Activated naive CD8-positive, alpha-beta T cell treated with anti-CD3 and anti-CD28 coated beads, Interleukin-2, amount 10 ng/mL, durations not matched to agents 7 days and 5 days (primary cell): ENCODE results near the gene SEMA3F. TPM values are rescaled to one million over a fixed set of nuclear protein-coding genes. Genes with fewer than 3 reads are reported as not detected.

Source experiments
- ATAC-seq: fragments of 150-1000 bp; cut with Tn5 transposase; one replicate; pipeline ENCODE4 v1.10.0; 2021; ENCODE audit warnings: low read depth, moderate library complexity
- POLR2A ChIA-PET: fragments of 350-600 bp; sonication (Branson Sonifier 250); formaldehyde crosslinking; loops from one replicate; lab custom pipeline; 2021; ENCODE audit warnings: antibody characterized with exemption; lab: Charles Lee
- DNase-seq: peaks from one replicate; pipeline ENCODE4 v3.0.0; 2021
- H3K27ac Mint-ChIP-seq: one replicate; pipeline ENCODE4 v1.8.0; 2022; ENCODE audit warnings: mild to moderate bottlenecking, mixed read lengths
- H3K27me3 Mint-ChIP-seq: one replicate; pipeline ENCODE4 v1.8.0; 2022; ENCODE audit warnings: mild to moderate bottlenecking, moderate library complexity, mixed read lengths
- H3K36me3 Mint-ChIP-seq: one replicate; pipeline ENCODE4 v1.8.0; 2021; ENCODE audit warnings: mild to moderate bottlenecking, mixed read lengths
- H3K4me1 Mint-ChIP-seq: one replicate; pipeline ENCODE4 v1.8.0; 2021; ENCODE audit warnings: mixed read lengths
- H3K4me3 Mint-ChIP-seq: one replicate; pipeline ENCODE4 v1.8.0; 2022; ENCODE audit warnings: mild to moderate bottlenecking, moderate library complexity, mixed read lengths
- H3K9me3 Mint-ChIP-seq: one replicate; pipeline ENCODE4 v1.8.0; 2021; ENCODE audit warnings: mixed read lengths
- total RNA-seq, 2 experiments: library from RNA; stranded (reverse); gene quantifications; one replicate each; pipeline ENCODE4 v1.2.3, GENCODE V29; 2021

The SEMA3F gene
- total RNA-seq, 2 experiments from 2014 or later, result 0.09 TPM; not detected in 1

GRCh38 chr3:50173685-50174516, 18.8 kb downstream of the SEMA3F start:
- H3K4me3 Mint-ChIP-seq, result no peak overlapping the region
- POLR2A ChIA-PET, result no interaction called here
- H3K9me3 Mint-ChIP-seq, result no peaks in the 10 kb centered on the region
- H3K27me3 Mint-ChIP-seq, result peaks cover 2% of the 10 kb centered on the region
- DNase-seq, result no peak
- ATAC-seq, result no peak
- H3K36me3 Mint-ChIP-seq, result no peaks in the 10 kb centered on the region
- H3K4me1 Mint-ChIP-seq, result peaks cover 2% of the 10 kb centered on the region
- no peak overlapping the region for H3K27ac Mint-ChIP-seq

- no peaks in the 10 kb centered on the region for H3K36me3 Mint-ChIP-seq
- peaks cover 2% of the 10 kb centered on the region for H3K4me1 Mint-ChIP-seq
- peaks cover 2% of the 10 kb centered on the region for H3K27me3 Mint-ChIP-seq
- no peak overlapping the region for H3K27ac Mint-ChIP-seq
- POLR2A ChIA-PET, result no interaction called here
- H3K4me3 Mint-ChIP-seq, result no peak overlapping the region
- ATAC-seq, result no peak
- no peaks in the 10 kb centered on the region for H3K9me3 Mint-ChIP-seq
- no peak for DNase-seq
These were observed 19.4 kb downstream of the SEMA3F start for GRCh38 chr3:50174517-50174895.

GRCh38 chr3:50174947-50175524, 19.9 kb downstream of the SEMA3F start:
- POLR2A ChIA-PET, result no interaction called here
- Mint-ChIP-seq H3K27me3 (peaks cover 6% of the 10 kb centered on the region), H3K4me1 (peaks cover 5% of the 10 kb centered on the region), H3K4me3 (no peak overlapping the region), H3K27ac (no peak overlapping the region), H3K36me3 (no peaks in the 10 kb centered on the region), H3K9me3 (no peaks in the 10 kb centered on the region)
- DNase-seq, result no peak
- ATAC-seq, result no peak

GRCh38 chr3:50177346-50177745, 22.2 kb downstream of the SEMA3F start:
- Mint-ChIP-seq H3K27ac (no peak overlapping the region), H3K36me3 (no peaks in the 10 kb centered on the region), H3K9me3 (no peaks in the 10 kb centered on the region), H3K27me3 (peaks cover 11% of the 10 kb centered on the region), H3K4me3 (no peak overlapping the region), H3K4me1 (peaks cover 5% of the 10 kb centered on the region)
- DNase-seq (no peak), ATAC-seq (no peak)
- POLR2A ChIA-PET, result no interaction called here

- no peak for DNase-seq
- H3K4me3 Mint-ChIP-seq, result no peak overlapping the region
- no peaks in the 10 kb centered on the region for H3K36me3 Mint-ChIP-seq
- no peaks in the 10 kb centered on the region for H3K9me3 Mint-ChIP-seq
- ATAC-seq, result no peak
- H3K4me1 Mint-ChIP-seq, result peaks cover 3% of the 10 kb centered on the region
- H3K27me3 Mint-ChIP-seq, result peaks cover 11% of the 10 kb centered on the region
- no peak overlapping the region for H3K27ac Mint-ChIP-seq
- POLR2A ChIA-PET, result no interaction called here
These were observed 24.6 kb downstream of the SEMA3F start for GRCh38 chr3:50179710-50180109.

GRCh38 chr3:50181985-50182384, 26.9 kb downstream of the SEMA3F start:
- no peak for ATAC-seq

GRCh38 chr3:50182533-50183099, 27.5 kb downstream of the SEMA3F start:
- Mint-ChIP-seq H3K9me3 (no peaks in the 10 kb centered on the region), H3K27me3 (peaks cover 11% of the 10 kb centered on the region), H3K36me3 (no peaks in the 10 kb centered on the region), H3K4me3 (no peak overlapping the region), H3K4me1 (peaks cover 3% of the 10 kb centered on the region), H3K27ac (no peak overlapping the region)
- POLR2A ChIA-PET, result interaction anchor here (0.6 kb wide), 1 partner anchor 97 kb away, joined by 4 read pairs; no protein-coding TSS in a partner anchor
- ATAC-seq (no peak), DNase-seq (no peak)

More at GRCh38 chr3:50181985-50182384, 26.9 kb downstream of the SEMA3F start:
- Mint-ChIP-seq H3K9me3 (no peaks in the 10 kb centered on the region), H3K27ac (no peak overlapping the region), H3K27me3 (peaks cover 11% of the 10 kb centered on the region), H3K4me3 (no peak overlapping the region), H3K4me1 (peaks cover 3% of the 10 kb centered on the region), H3K36me3 (no peaks in the 10 kb centered on the region)
- POLR2A ChIA-PET, result no interaction called here
- DNase-seq, result no peak

- H3K9me3 Mint-ChIP-seq, result no peaks in the 10 kb centered on the region
- H3K36me3 Mint-ChIP-seq, result no peaks in the 10 kb centered on the region
- peaks cover 3% of the 10 kb centered on the region for H3K4me1 Mint-ChIP-seq
- POLR2A ChIA-PET, result no interaction called here
- H3K4me3 Mint-ChIP-seq, result no peak overlapping the region
- DNase-seq (no peak), ATAC-seq (no peak)
- H3K27me3 Mint-ChIP-seq, result peaks cover 9% of the 10 kb centered on the region
- no peak overlapping the region for H3K27ac Mint-ChIP-seq
These were observed 28.6 kb downstream of the SEMA3F start for GRCh38 chr3:50183755-50184154.

GRCh38 chr3:50184242-50184978, 29.3 kb downstream of the SEMA3F start:
- no peaks in the 10 kb centered on the region for H3K36me3 Mint-ChIP-seq
- POLR2A ChIA-PET, result no interaction called here
- DNase-seq (no peak), ATAC-seq (no peak)
- peaks cover 9% of the 10 kb centered on the region for H3K27me3 Mint-ChIP-seq
- no peak overlapping the region for H3K4me3 Mint-ChIP-seq
- H3K4me1 Mint-ChIP-seq, result peaks cover 3% of the 10 kb centered on the region
- H3K27ac Mint-ChIP-seq, result no peak overlapping the region
- H3K9me3 Mint-ChIP-seq, result no peaks in the 10 kb centered on the region

GRCh38 chr3:50185230-50185629, 30.1 kb downstream of the SEMA3F start:
- Mint-ChIP-seq H3K27ac (no peak overlapping the region), H3K4me1 (no peaks in the 10 kb centered on the region), H3K36me3 (no peaks in the 10 kb centered on the region), H3K4me3 (no peak overlapping the region), H3K9me3 (no peaks in the 10 kb centered on the region), H3K27me3 (peaks cover 3% of the 10 kb centered on the region)
- POLR2A ChIA-PET, result no interaction called here
- DNase-seq (no peak), ATAC-seq (no peak)

- peaks cover 5% of the 10 kb centered on the region for H3K27me3 Mint-ChIP-seq
These were observed 31.0 kb downstream of the SEMA3F start for GRCh38 chr3:50186096-50186495.

GRCh38 chr3:50187750-50188149, 32.6 kb downstream of the SEMA3F start:
- DNase-seq (no peak), ATAC-seq (no peak)
- Mint-ChIP-seq H3K4me1 (no peaks in the 10 kb centered on the region), H3K4me3 (no peak overlapping the region), H3K27ac (no peak overlapping the region), H3K36me3 (no peaks in the 10 kb centered on the region), H3K27me3 (peaks cover 6% of the 10 kb centered on the region), H3K9me3 (no peaks in the 10 kb centered on the region)
- POLR2A ChIA-PET, result no interaction called here

More at GRCh38 chr3:50186096-50186495, 31.0 kb downstream of the SEMA3F start:
- no peaks in the 10 kb centered on the region for H3K9me3 Mint-ChIP-seq
- no peak overlapping the region for H3K27ac Mint-ChIP-seq
- DNase-seq (no peak), ATAC-seq (no peak)
- no peaks in the 10 kb centered on the region for H3K36me3 Mint-ChIP-seq
- POLR2A ChIA-PET, result no interaction called here
- H3K4me1 Mint-ChIP-seq, result no peaks in the 10 kb centered on the region
- no peak overlapping the region for H3K4me3 Mint-ChIP-seq

- Mint-ChIP-seq H3K27ac (no peak overlapping the region), H3K4me3 (no peak overlapping the region), H3K4me1 (no peaks in the 10 kb centered on the region), H3K9me3 (no peaks in the 10 kb centered on the region), H3K27me3 (peaks cover 15% of the 10 kb centered on the region), H3K36me3 (no peaks in the 10 kb centered on the region)
- POLR2A ChIA-PET, result no interaction called here
- ATAC-seq (peak; percentile 57), DNase-seq (peak; percentile 51)
These were observed 34.1 kb downstream of the SEMA3F start for GRCh38 chr3:50189274-50189673.
